GM12878 (cell line): ENCODE results near the gene ROBO4. TPM values are rescaled to one million over a fixed set of nuclear protein-coding genes. Genes with fewer than 3 reads are reported as not detected.

Experiments
- ATAC-seq: fragments of 200-7000 bp; cut with Tn5 transposase; 3 replicates; pipeline ENCODE4 v1.9.1; 2020; ENCODE audit warnings: mild to moderate bottlenecking, moderate library complexity
- BruUV-seq: library from RNA; stranded (reverse); fragments of 400-500 nt; replicated peaks from 2 replicates; lab custom pipeline; 2021; lab: Mats Ljungman, UMichigan
- CTCF ChIA-PET: fragments of 300-600 bp; sonication (Branson Sonifier 250); formaldehyde crosslinking; extraction: SDS; loops from one replicate; lab custom pipeline; 2021; ENCODE audit warnings: inconsistent platforms; lab: Yijun Ruan, JAX
- POLR2A ChIA-PET: fragments of 350-600 bp; formaldehyde crosslinking; extraction: SDS; loops from one replicate; lab custom pipeline; 2021; ENCODE audit warnings: inconsistent platforms; lab: Charles Lee
- RAD21 ChIA-PET: fragments of 300-600 bp; sonication (Branson Sonifier 250); formaldehyde crosslinking; loops from one replicate; lab custom pipeline; 2023; ENCODE audit warnings: antibody characterized with exemption; ENCODE audit not compliant: unreplicated experiment; lab: Charles Lee
- SMC1A ChIA-PET: fragments of 300-600 bp; sonication (Branson Sonifier 250); formaldehyde crosslinking; loops from one replicate; lab custom pipeline; 2023; ENCODE audit not compliant: unreplicated experiment, uncharacterized antibody; lab: Charles Lee
- DNase-seq: peaks from one replicate; pipeline ENCODE4 v3.0.0-alpha.2; 2011; ENCODE audit warnings: low read depth, low spot score
- FAIRE-seq: peaks from 3 replicates; lab custom pipeline; 2011; peaks lifted over from hg19 to GRCh38; lab: Jason Lieb, UNC
- H2AFZ ChIP-seq: 2 replicates; pipeline ENCODE4 v1.6.0; 2011; ENCODE audit warnings: low read depth, low read length, control low read depth; ENCODE audit not compliant: control insufficient read depth
- H3K27ac ChIP-seq: 2 replicates; pipeline ENCODE4 v1.5.1; 2011; ENCODE audit warnings: control low read depth; ENCODE audit not compliant: control insufficient read depth, insufficient read depth
- H3K27me3 ChIP-seq, 2 experiments: replicated peaks in 1 of 2; 2 replicates each; pipeline versions ENCODE4 v1.6.0 to v1.6.1; 2011; ENCODE audit warnings: low read length in 1 of 2; ENCODE audit not compliant: control insufficient read depth in 2 of 2, insufficient read depth in 2 of 2
- H3K36me3 ChIP-seq, 2 experiments: 2 replicates each; pipeline ENCODE4 v1.5.1; 2011; ENCODE audit warnings: low read length in 1 of 2; ENCODE audit not compliant: control insufficient read depth in 2 of 2, insufficient read depth in 2 of 2
- H3K4me1 ChIP-seq: 2 replicates; pipeline ENCODE4 v1.6.1; 2011; ENCODE audit warnings: mild to moderate bottlenecking, low read length, moderate library complexity, mixed read lengths; ENCODE audit not compliant: control insufficient read depth, insufficient read depth
- H3K4me2 ChIP-seq: 2 replicates; pipeline ENCODE4 v1.6.0; 2011; ENCODE audit warnings: control low read depth; ENCODE audit not compliant: control insufficient read depth, insufficient read depth
- H3K4me3 ChIP-seq: fragments of 200-600 bp; sonication (generic); 2 replicates; pipeline ENCODE4 v1.5.1; 2016
- H3K79me2 ChIP-seq: 2 replicates; pipeline ENCODE4 v1.6.0; 2011; ENCODE audit warnings: low read length; ENCODE audit not compliant: control insufficient read depth, insufficient read depth
- H3K9ac ChIP-seq: 2 replicates; pipeline ENCODE4 v1.8.0; 2011; ENCODE audit warnings: low read length, control low read depth, mixed read lengths; ENCODE audit not compliant: control insufficient read depth, insufficient read depth
- H3K9me3 ChIP-seq: replicated peaks from 3 replicates; pipeline ENCODE4 v1.5.1; 2011; ENCODE audit warnings: mild to moderate bottlenecking, low read length; ENCODE audit not compliant: control insufficient read depth, insufficient read depth
- H4K20me1 ChIP-seq: 2 replicates; pipeline ENCODE4 v1.6.0; 2011; ENCODE audit not compliant: control insufficient read depth, insufficient read depth
- SMAD1 ChIP-seq: fragments of 450-650 bp; IDR thresholded peaks from 2 replicates; pipeline ENCODE4 v1.6.1; 2018; ENCODE audit warnings: mild to moderate bottlenecking, low read depth; ENCODE audit not compliant: partially characterized antibody
- SUPT20H ChIP-seq: IDR thresholded peaks from 2 replicates; pipeline ENCODE4 v1.6.1; 2011; ENCODE audit warnings: low read depth, mild to moderate bottlenecking, low read length, moderate library complexity, borderline replicate concordance; ENCODE audit not compliant: control insufficient read depth
- TCF7 ChIP-seq: IDR thresholded peaks from 2 replicates; pipeline ENCODE4 v1.6.1; 2014; ENCODE audit warnings: antibody characterized with exemption, borderline replicate concordance
- WGBS: methylation state at CpG from one replicate; pipeline ENCODE4 v1.1.6; 2016; ENCODE audit warnings: low lambda C conversion rate; ENCODE audit not compliant: insufficient replicate concordance, insufficient coverage; ENCODE audit errors: missing lambda C conversion rate; 5-methylcytosine and 5-hydroxymethylcytosine counted together
- in situ Hi-C: fragments of 300-500 bp; cut with MboI; formaldehyde crosslinking; loops from 9 replicates; pipeline ENCODE4 v1.14.3; 2018; ENCODE audit warnings: mixed read lengths
- intact Hi-C: fragments of 100-400 bp; cut with micrococcal nuclease; formaldehyde crosslinking; loops from one replicate; pipeline ENCODE4 v1.14.2; 2022; ENCODE audit not compliant: unreplicated experiment
- polyA plus RNA-seq, 11 experiments: library from polyadenylated mRNA; depleted of rRNA in 4 of 11; unstranded in 6 of 11; stranded (reverse) in 5 of 11; fragments of >200 nt; fragmentation: Nextera tagmentation in 4 of 11; fragmentation: Illumina TruSeq in 1 of 11; extraction: Ambion mirVana in 4 of 11; extraction: Trizol in 1 of 11; gene quantifications; 1 replicate in 1 of 11; 2 replicates in 10 of 11; pipeline versions ENCODE4 v1.2.1 to v1.2.3, GENCODE V29; 2011 to 2016; ENCODE audit warnings: inconsistent platforms in 2 of 11, missing spikeins in 2 of 11, low read depth in 1 of 11
- total RNA-seq, 4 experiments: library from RNA; depleted of rRNA in 3 of 4; stranded (reverse); fragments of >200 nt in 3 of 4; fragmentation: Illumina TruSeq in 1 of 4; extraction: Trizol in 1 of 4; gene quantifications; 2 replicates each; pipeline versions ENCODE4 v1.2.1 to v1.2.3, GENCODE V29; 2013 to 2021
- TF ChIP-seq, protein P1 (sequence below): IDR thresholded peaks from 2 replicates; pipeline ENCODE4 v1.6.1; 2012; ENCODE audit warnings: low read depth, low read length, improper control_type of control experiment
- TF ChIP-seq, protein P2 (sequence below): fragments of 450-650 bp; formaldehyde crosslinking; IDR thresholded peaks from 2 replicates; pipeline ENCODE4 v1.4.0; 2022; ENCODE audit warnings: mild to moderate bottlenecking, moderate library complexity
- TF ChIP-seq, protein P3 (sequence below): IDR thresholded peaks from 2 replicates; pipeline ENCODE4 v1.6.1; 2012; ENCODE audit warnings: low read depth, low read length, improper control_type of control experiment
- TF ChIP-seq, protein P4 (sequence below): IDR thresholded peaks from 2 replicates; pipeline ENCODE4 v1.6.1; 2012; ENCODE audit warnings: mild to moderate bottlenecking, low read depth, low read length

The ROBO4 gene
- total and polyA plus RNA-seq, 10 of the 15 experiments (the other 5 are each of a cell fraction or from before 2014, with no cell fraction given): not detected

DNA sequence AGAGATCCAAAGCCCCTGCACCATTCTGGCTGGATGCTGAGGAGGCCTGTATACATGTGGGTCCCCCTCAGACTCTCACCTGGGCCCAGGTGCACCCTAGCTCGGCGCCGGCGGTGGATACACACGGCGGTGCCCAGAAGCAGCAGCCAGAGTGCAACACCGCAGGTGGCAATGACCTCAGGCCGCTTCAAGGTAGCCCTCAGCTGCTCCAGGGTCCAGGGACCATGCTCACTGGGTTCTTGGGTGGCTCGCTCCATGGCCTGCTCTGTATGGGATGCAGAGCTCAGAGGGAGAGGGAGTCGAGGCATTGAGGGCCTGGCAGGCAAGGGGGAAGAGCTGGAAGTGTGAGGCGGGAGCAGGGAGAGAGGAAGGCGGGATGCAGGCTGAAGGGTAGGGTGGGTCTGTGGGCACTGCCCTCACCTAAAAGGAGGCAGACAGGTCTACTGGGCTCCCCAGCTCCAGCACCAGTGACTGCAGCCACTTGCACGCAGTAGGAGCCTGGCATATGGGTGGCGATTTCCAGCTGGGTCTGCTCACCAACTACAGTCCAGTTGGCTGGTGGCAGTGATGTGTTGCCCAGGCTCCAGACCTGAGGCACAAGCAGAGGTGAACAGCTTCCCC lies 3.8 kb downstream of the ROBO4 start:
- no peak overlapping the region for H2AFZ ChIP-seq
- no peaks in the 10 kb centered on the region for H3K9me3 ChIP-seq
- WGBS: 42% methylated on average over 12 of the region's 14 CpGs
- in situ Hi-C loops (no loop called here), intact Hi-C loops (no loop called here)
- no peaks in the 10 kb centered on the region for H4K20me1 ChIP-seq
- ChIA-PET POLR2A (no interaction called here), CTCF (no interaction called here), RAD21 (no interaction called here), SMC1A (interaction anchor here (1.3 kb wide), 1 partner anchor 452 kb away, joined by 3 read pairs; no protein-coding TSS in a partner anchor)
- H3K79me2 ChIP-seq: no peaks in the 10 kb centered on the region
- no peaks in the 10 kb centered on the region for H3K4me1 ChIP-seq
- no peak for DNase-seq
- H3K36me3 ChIP-seq: no peaks in the 10 kb centered on the region
- no TSS peak for BruUV-seq
- no peak for FAIRE-seq
- TF ChIP-seq, protein P1, sequence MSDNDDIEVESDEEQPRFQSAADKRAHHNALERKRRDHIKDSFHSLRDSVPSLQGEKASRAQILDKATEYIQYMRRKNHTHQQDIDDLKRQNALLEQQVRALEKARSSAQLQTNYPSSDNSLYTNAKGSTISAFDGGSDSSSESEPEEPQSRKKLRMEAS: no peak
- TF ChIP-seq SMAD1: no peak
- TF ChIP-seq, protein P2, sequence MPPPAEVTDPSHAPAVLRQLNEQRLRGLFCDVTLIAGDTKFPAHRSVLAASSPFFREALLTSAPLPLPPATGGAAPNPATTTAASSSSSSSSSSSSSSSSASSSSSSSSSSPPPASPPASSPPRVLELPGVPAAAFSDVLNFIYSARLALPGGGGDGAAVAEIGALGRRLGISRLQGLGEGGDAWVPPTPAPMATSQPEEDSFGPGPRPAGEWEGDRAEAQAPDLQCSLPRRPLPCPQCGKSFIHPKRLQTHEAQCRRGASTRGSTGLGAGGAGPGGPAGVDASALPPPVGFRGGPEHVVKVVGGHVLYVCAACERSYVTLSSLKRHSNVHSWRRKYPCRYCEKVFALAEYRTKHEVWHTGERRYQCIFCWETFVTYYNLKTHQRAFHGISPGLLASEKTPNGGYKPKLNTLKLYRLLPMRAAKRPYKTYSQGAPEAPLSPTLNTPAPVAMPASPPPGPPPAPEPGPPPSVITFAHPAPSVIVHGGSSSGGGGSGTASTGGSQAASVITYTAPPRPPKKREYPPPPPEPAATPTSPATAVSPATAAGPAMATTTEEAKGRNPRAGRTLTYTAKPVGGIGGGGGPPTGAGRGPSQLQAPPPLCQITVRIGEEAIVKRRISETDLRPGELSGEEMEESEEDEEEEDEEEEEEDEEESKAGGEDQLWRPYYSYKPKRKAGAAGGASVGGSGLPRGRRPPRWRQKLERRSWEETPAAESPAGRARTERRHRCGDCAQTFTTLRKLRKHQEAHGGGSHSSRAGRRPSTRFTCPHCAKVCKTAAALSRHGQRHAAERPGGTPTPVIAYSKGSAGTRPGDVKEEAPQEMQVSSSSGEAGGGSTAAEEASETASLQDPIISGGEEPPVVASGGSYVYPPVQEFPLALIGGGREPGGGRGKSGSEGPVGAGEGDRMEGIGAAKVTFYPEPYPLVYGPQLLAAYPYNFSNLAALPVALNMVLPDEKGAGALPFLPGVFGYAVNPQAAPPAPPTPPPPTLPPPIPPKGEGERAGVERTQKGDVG: no peak
- TF ChIP-seq, protein P3, sequence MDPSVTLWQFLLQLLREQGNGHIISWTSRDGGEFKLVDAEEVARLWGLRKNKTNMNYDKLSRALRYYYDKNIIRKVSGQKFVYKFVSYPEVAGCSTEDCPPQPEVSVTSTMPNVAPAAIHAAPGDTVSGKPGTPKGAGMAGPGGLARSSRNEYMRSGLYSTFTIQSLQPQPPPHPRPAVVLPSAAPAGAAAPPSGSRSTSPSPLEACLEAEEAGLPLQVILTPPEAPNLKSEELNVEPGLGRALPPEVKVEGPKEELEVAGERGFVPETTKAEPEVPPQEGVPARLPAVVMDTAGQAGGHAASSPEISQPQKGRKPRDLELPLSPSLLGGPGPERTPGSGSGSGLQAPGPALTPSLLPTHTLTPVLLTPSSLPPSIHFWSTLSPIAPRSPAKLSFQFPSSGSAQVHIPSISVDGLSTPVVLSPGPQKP: no peak
- TF ChIP-seq SUPT20H: no peak
- TF ChIP-seq TCF7: no peak
- TF ChIP-seq, protein P4, sequence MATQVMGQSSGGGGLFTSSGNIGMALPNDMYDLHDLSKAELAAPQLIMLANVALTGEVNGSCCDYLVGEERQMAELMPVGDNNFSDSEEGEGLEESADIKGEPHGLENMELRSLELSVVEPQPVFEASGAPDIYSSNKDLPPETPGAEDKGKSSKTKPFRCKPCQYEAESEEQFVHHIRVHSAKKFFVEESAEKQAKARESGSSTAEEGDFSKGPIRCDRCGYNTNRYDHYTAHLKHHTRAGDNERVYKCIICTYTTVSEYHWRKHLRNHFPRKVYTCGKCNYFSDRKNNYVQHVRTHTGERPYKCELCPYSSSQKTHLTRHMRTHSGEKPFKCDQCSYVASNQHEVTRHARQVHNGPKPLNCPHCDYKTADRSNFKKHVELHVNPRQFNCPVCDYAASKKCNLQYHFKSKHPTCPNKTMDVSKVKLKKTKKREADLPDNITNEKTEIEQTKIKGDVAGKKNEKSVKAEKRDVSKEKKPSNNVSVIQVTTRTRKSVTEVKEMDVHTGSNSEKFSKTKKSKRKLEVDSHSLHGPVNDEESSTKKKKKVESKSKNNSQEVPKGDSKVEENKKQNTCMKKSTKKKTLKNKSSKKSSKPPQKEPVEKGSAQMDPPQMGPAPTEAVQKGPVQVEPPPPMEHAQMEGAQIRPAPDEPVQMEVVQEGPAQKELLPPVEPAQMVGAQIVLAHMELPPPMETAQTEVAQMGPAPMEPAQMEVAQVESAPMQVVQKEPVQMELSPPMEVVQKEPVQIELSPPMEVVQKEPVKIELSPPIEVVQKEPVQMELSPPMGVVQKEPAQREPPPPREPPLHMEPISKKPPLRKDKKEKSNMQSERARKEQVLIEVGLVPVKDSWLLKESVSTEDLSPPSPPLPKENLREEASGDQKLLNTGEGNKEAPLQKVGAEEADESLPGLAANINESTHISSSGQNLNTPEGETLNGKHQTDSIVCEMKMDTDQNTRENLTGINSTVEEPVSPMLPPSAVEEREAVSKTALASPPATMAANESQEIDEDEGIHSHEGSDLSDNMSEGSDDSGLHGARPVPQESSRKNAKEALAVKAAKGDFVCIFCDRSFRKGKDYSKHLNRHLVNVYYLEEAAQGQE: no peak
- peaks cover 0 to 3% of the 10 kb centered on the region in 2 experiments; a peak in 2 of 4 replicates for H3K27me3 ChIP-seq
- ATAC-seq: no peak
- no peak overlapping the region for H3K27ac ChIP-seq
- no peak overlapping the region for H3K4me3 ChIP-seq
- H3K9ac ChIP-seq: no peak overlapping the region
- no peak overlapping the region for H3K4me2 ChIP-seq
